ENCODE measurements around the gene SBF2.

- TF ChIP-seq CTCF (IDR thresholded peaks at IDR 0.05; ENCODE audit: low read length) (no peak), EZH2 (IDR thresholded peaks at IDR 0.05; ENCODE audit: borderline replicate concordance, low read length) (no peak)
Measured at GRCh38 chr11:9827708-9828107, 466.3 kb downstream of the SBF2 start.

Data from OCI-LY1 (cell line).